ENCODE results near the gene OSTF1. TPM values are rescaled to one million over a fixed set of nuclear protein-coding genes. Genes with fewer than 3 reads are reported as not detected.

OSTF1 gene
- total RNA-seq, 4 donors from 2014 or later: 0.60 to 37.8 (median 19.0) TPM

- Histone ChIP-seq H3K36me3 (peaks cover 0 to 9% (median 4%) of the 10 kb centered on the region in 4 donors), H3K4me3 (no peak overlapping the region), H3K27ac (no peak overlapping the region), H3K9me3 (peaks cover 0 to 1% of the 10 kb centered on the region in 2 donors), H3K27me3 (no peaks in the 10 kb centered on the region), H3K4me1 (no peaks in the 10 kb centered on the region)
- 85 to 89% methylated on average over 1 to 2 of the region's 2 CpGs for WGBS, 2 donors (ENCODE audit: low coverage in 1 of 2)
- in situ Hi-C loops (cut with MboI; ENCODE audit: low pct_ligation_motif_present in 1 of 4, low pct_unique_long_range_greater_than_20kb in 1 of 4, low sequenced_read_pairs in 3 of 4) (no loop called here), intact Hi-C loops (cut with DNase I; ENCODE audit: low total_unique reads) (no loop called here)
- DNase-seq: no peak
- TF ChIP-seq CTCF (IDR thresholded peaks at IDR 0.05) (no peak), POLR2AphosphoS5 (IDR thresholded peaks at IDR 0.05) (no peak), POLR2A (IDR thresholded peaks at IDR 0.05) (no peak)
These were observed 73.0 kb downstream of the OSTF1 start for GRCh38 chr9:75161116-75161857.

GRCh38 chr9:75163764-75164163 lies 75.5 kb downstream of the OSTF1 start:
- no peak for TF ChIP-seq POLR2AphosphoS5 (IDR thresholded peaks at IDR 0.05)
- no peak for TF ChIP-seq POLR2A (IDR thresholded peaks at IDR 0.05)
- TF ChIP-seq CTCF (IDR thresholded peaks at IDR 0.05): no peak
- TF ChIP-seq EP300 (IDR thresholded peaks at IDR 0.05; ENCODE audit: low read depth): no peak
- intact Hi-C loops (cut with DNase I; ENCODE audit: low total_unique reads): no loop called here
- Histone ChIP-seq H3K4me1 (no peaks in the 10 kb centered on the region), H3K27ac (no peak overlapping the region), H3K9me3 (peaks cover 0 to 9% of the 10 kb centered on the region in 2 donors), H3K4me3 (no peak overlapping the region), H3K27me3 (no peaks in the 10 kb centered on the region), H3K36me3 (peaks cover 0 to 20% (median 4%) of the 10 kb centered on the region in 4 donors)
- in situ Hi-C loops (cut with MboI; ENCODE audit: low pct_ligation_motif_present in 1 of 4, low pct_unique_long_range_greater_than_20kb in 1 of 4, low sequenced_read_pairs in 3 of 4): no loop called here
- no peak for DNase-seq
- 85 to 90% methylated on average over 4 to 5 of the region's 5 CpGs for WGBS, 2 donors (ENCODE audit: low coverage in 1 of 2)

GRCh38 chr9:75164573-75164972 lies 76.3 kb downstream of the OSTF1 start:
- H3K4me3 ChIP-seq: no peak overlapping the region
- no peaks in the 10 kb centered on the region for H3K4me1 ChIP-seq
- peaks cover 0 to 9% of the 10 kb centered on the region in 2 donors for H3K9me3 ChIP-seq
- H3K36me3 ChIP-seq: peaks cover 0 to 23% (median 4%) of the 10 kb centered on the region in 4 donors
- H3K27me3 ChIP-seq: no peaks in the 10 kb centered on the region
- in situ Hi-C loops (cut with MboI; ENCODE audit: low pct_ligation_motif_present in 1 of 4, low pct_unique_long_range_greater_than_20kb in 1 of 4, low sequenced_read_pairs in 3 of 4): no loop called here
- no peak overlapping the region for H3K27ac ChIP-seq
- DNase-seq: no peak
- intact Hi-C loops (cut with DNase I; ENCODE audit: low total_unique reads): no loop called here
- no peak for TF ChIP-seq CTCF (IDR thresholded peaks at IDR 0.05)
- TF ChIP-seq POLR2AphosphoS5 (IDR thresholded peaks at IDR 0.05): no peak
- no peak for TF ChIP-seq POLR2A (IDR thresholded peaks at IDR 0.05)

- no peak for TF ChIP-seq EP300 (IDR thresholded peaks at IDR 0.05; ENCODE audit: low read depth)
- no peak for TF ChIP-seq POLR2A (IDR thresholded peaks at IDR 0.05)
- no peak for TF ChIP-seq POLR2AphosphoS5 (IDR thresholded peaks at IDR 0.05)
- no peak for TF ChIP-seq CTCF (IDR thresholded peaks at IDR 0.05)
- 91% methylated on average over 1 of the region's 1 CpG; no CpG with 5 or more reads in 1 of the 2 donors for WGBS, 2 donors (ENCODE audit: low coverage in 1 of 2)
- H3K27me3 ChIP-seq: no peaks in the 10 kb centered on the region
- H3K27ac ChIP-seq: no peak overlapping the region
- intact Hi-C loops (cut with DNase I; ENCODE audit: low total_unique reads) (no loop called here), in situ Hi-C loops (cut with MboI; ENCODE audit: low pct_ligation_motif_present in 1 of 4, low pct_unique_long_range_greater_than_20kb in 1 of 4, low sequenced_read_pairs in 3 of 4) (no loop called here)
- H3K4me1 ChIP-seq: no peaks in the 10 kb centered on the region
- DNase-seq: no peak
- no peak overlapping the region for H3K4me3 ChIP-seq
- peaks cover 0 to 23% (median 4%) of the 10 kb centered on the region in 4 donors for H3K36me3 ChIP-seq
- peaks cover 0 to 9% of the 10 kb centered on the region in 2 donors for H3K9me3 ChIP-seq
These were observed 79.0 kb downstream of the OSTF1 start for GRCh38 chr9:75167281-75167680.
